GM21825 (cell line): ENCODE data around the gene BACE1.

Experiments used
- ATAC-seq: cut with Tn5 transposase; IDR thresholded peaks from one replicate; pipeline ENCODE4 v1.9.1; 2021; ENCODE audit warnings: mild to moderate bottlenecking, moderate library complexity; ENCODE audit not compliant: unreplicated experiment

BACE1 gene

GRCh38 chr11:117313091-117313490, 3.0 kb downstream of the BACE1 start:
- no peak for ATAC-seq

GRCh38 chr11:117309310-117309709, 6.7 kb downstream of the BACE1 start:
- ATAC-seq: no peak

- ATAC-seq: no peak
Measured at GRCh38 chr11:117305145-117305544, 10.9 kb downstream of the BACE1 start.

- no peak for ATAC-seq
Measured at GRCh38 chr11:117303646-117304315, 12.3 kb downstream of the BACE1 start.

GRCh38 chr11:117303101-117303500, 13.0 kb downstream of the BACE1 start:
- ATAC-seq: no peak

GRCh38 chr11:117302228-117302627, 13.8 kb downstream of the BACE1 start:
- no peak for ATAC-seq

GRCh38 chr11:117300773-117301172, 15.3 kb downstream of the BACE1 start:
- ATAC-seq: no peak

- no peak for ATAC-seq
Measured at GRCh38 chr11:117300283-117300663, 15.8 kb downstream of the BACE1 start.

GRCh38 chr11:117299351-117300282, 16.4 kb downstream of the BACE1 start:
- no peak for ATAC-seq

- no peak for ATAC-seq
Measured at GRCh38 chr11:117298195-117298594, 17.9 kb downstream of the BACE1 start.

GRCh38 chr11:117296881-117297280, 19.2 kb downstream of the BACE1 start:
- ATAC-seq: no peak

- no peak for ATAC-seq
Measured at GRCh38 chr11:117295438-117296137, 20.5 kb downstream of the BACE1 start.

- no peak for ATAC-seq
Measured at GRCh38 chr11:117292616-117293015, 23.4 kb downstream of the BACE1 start.

- no peak for ATAC-seq
Measured at GRCh38 chr11:117290809-117291396, 25.2 kb downstream of the BACE1 start, which contains the start of gene BACE1-AS. Gene BACE1-AS, plus strand, starts transcription at chr11:117291346.

- ATAC-seq: no peak
Measured at GRCh38 chr11:117289795-117290194, 26.3 kb downstream of the BACE1 start.

- no peak for ATAC-seq
Measured at GRCh38 chr11:117287668-117288067, 28.4 kb downstream of the BACE1 start.

- no peak for ATAC-seq
Measured at GRCh38 chr11:117286588-117286987, 29.5 kb downstream of the BACE1 start.

- no peak for ATAC-seq
Measured at GRCh38 chr11:117284053-117284452, 32.0 kb downstream of the BACE1 start.

GRCh38 chr11:117282956-117283355, 33.1 kb downstream of the BACE1 start:
- no peak for ATAC-seq

GRCh38 chr11:117281869-117282268, 34.2 kb downstream of the BACE1 start:
- ATAC-seq: no peak

GRCh38 chr11:117281159-117281558, 34.9 kb downstream of the BACE1 start:
- ATAC-seq: no peak
